ENCODE results near the gene PPP2R2C.

Gene PPP2R2C

DNA sequence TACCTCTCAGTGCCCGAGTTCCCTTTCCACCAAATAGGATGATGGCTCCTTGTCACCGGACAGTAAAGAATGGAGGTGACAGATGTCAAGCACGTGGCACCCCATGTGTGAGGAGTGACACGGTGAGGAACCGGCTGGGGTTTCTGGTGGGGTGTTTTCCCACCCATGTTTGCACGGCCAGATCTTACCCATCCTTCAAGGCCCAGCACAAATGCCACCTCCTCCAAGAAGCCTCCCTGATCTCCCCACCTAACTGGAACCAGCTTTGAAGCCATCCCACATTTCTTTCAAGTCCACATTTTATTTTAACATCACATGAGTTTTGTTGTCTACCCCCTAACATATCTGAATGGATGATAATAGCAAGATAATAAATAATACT lies 139.8 kb downstream of the PPP2R2C start:
- no peak for DNase-seq
- intact Hi-C loops (cut with DNase I), result no loop called here

DNA sequence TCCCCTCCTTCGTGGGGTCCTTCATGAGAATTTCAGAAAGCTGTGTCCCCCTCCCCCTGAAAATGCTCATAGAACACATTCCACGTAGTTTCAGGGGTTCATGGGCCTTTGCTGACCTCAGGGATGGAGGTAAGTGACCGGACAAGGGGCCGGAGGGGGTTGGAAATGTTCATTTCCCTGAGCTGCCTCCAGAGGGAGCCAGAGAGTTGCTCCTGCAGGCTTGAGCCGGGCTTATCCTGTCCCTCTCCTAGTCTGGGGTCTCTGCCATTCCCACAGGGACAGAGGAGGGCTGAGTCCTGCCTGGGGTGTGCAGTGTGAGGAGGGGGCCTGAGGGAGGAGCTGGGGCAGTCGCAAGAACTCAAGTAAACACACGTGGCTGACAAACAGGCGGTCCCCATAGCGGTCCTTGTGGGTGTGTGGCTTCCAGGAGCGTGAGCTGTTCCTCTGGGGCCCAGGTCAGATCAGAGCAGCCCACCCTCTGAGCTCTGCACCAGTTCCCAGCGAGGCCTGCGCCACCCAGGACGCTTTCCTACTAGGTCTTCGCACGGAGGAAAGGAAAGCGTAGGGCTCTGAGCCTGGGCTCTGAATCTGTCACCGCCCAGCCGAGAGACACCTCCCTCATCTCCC lies 140.3 kb downstream of the PPP2R2C start:
- peak in 20 of 42 donors; percentile 38 to 77 (median 53) for DNase-seq
- intact Hi-C loops (cut with DNase I), result no loop called here

DNA sequence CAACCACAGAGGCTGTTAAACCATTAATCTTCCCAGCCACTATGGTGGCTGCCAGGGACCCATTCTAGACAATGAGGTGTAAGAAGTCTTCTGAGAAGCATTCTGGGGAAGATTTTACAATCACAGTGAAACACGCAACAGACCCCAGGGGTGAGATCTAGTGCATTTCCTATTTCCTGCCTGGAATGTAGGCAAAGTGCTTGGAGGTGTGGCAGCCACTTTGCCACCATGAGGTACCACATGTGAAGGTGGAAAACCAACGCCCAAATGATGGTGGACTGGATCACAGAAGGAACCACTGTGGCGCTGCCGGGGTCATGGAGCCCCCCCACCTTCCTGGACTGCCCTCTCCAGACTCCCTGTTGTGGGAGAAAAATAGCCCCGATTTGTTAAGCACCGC lies 140.9 kb downstream of the PPP2R2C start:
- intact Hi-C loops (cut with DNase I), result no loop called here

DNA sequence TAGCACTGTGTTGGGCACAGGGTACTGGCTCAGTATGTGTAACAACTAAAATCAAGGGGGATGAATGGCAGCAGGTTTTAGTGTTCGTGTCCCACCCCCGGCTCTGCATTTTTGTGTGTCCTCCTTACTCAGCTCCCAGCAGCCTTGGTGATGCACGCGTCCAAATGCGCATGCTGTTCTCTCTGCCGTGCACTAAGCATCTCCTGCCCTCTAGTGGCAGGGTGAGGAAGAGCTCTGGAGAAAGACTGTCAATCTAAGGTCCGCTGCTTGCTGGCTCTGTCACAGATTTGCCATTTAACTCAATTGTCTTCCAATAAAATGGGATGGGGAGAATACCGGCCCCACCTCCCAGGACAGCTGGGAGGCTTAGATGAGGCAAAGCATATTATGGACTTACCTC lies 141.4 kb downstream of the PPP2R2C start:
- intact Hi-C loops (cut with DNase I), result no loop called here
- peak in 35 of 42 donors; percentile 33 to 79 (median 55) for DNase-seq

More for the DNA sequence above, 140.9 kb downstream of the PPP2R2C start:
- no peak for DNase-seq

DNA sequence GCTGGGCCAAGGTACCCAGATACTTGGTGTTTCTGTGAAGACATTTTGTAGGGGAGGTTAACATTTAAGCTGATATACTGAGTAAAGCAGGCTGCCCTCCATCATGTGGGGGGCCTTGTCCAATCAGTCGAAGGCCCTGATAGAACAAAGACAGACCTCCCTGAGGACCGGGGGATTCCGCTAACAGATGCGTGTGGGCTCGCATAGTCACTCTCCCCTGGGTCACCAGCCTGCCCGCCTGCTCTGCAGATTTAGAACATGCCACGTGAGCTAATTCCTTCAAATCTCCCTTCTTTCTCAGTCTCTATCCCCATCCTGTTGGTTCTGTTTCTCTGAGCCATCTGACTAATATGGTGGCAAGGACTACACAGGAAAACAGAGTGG lies 142.0 kb downstream of the PPP2R2C start:
- intact Hi-C loops (cut with DNase I), result no loop called here

DNA sequence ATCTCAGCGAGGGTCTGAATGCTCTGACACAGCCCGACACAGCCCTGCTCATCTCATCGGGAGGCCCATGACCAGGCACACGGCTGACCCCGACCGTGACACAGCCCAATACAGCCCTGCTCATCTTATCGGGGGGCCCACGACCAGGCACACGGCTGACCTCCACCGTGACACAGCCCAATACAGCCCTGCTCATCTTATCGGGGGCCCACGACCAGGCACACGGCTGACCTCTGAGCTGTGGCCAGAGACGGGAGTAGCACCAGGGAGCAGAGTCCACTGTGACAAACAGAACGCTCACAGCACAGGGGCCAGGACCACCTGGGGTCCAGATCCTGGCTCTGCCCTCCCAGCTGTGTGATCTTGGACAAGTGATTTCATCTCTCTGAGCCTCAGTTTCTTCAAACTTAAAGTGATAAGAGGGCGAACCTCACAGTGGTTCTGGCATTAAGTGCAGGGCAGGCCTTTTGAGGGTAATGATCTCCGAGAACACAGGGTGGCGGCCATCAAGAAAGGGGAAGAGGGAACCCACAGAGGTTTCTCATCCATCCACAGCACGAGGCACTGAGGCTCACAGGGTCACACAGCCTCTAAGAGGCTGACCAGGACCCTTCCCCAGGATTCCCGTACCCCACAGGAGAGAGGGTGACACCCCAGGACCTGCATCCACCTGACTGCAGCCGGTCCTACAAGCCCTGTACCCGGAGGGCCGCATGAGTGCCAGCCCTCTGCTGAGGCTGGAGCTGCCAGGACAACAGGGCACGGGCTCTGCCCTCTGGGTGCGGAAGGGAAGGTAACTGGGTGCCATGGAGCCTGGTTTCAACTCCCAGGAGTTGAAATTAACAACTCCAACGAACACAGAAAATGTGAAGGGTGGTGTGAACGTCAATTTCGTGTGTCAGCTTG lies 142.7 kb downstream of the PPP2R2C start:
- intact Hi-C loops (cut with DNase I), result loop anchor here (2.0 to 5.0 kb wide), 2 partner anchors 81 to 332 kb away; no protein-coding TSS in a partner anchor
- DNase-seq, result no peak

More for the DNA sequence above, 142.0 kb downstream of the PPP2R2C start:
- DNase-seq, result no peak

DNA sequence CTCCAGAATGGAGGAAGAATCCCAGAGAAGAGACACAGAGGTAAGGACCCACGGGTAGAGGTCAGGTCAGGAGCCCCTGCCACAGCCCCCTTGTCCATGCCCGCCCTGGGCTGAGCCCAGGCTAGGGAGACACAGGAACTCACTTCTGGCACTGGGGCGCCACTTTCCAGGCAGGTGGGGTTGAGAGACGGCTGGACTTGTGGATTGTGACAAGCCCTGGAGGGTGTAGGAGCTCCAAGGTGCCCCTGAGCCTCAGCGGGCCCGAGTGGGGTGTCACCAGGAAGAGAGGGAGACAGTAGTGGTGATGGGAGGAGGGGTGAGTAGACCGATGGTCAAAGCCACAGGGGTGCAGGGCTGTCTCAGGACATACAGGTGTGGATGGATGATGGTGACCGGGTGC lies 143.9 kb downstream of the PPP2R2C start:
- intact Hi-C loops (cut with DNase I), result loop anchor here (2.0 to 5.0 kb wide), 2 partner anchors 80 to 331 kb away; no protein-coding TSS in a partner anchor
- no peak for DNase-seq

DNA sequence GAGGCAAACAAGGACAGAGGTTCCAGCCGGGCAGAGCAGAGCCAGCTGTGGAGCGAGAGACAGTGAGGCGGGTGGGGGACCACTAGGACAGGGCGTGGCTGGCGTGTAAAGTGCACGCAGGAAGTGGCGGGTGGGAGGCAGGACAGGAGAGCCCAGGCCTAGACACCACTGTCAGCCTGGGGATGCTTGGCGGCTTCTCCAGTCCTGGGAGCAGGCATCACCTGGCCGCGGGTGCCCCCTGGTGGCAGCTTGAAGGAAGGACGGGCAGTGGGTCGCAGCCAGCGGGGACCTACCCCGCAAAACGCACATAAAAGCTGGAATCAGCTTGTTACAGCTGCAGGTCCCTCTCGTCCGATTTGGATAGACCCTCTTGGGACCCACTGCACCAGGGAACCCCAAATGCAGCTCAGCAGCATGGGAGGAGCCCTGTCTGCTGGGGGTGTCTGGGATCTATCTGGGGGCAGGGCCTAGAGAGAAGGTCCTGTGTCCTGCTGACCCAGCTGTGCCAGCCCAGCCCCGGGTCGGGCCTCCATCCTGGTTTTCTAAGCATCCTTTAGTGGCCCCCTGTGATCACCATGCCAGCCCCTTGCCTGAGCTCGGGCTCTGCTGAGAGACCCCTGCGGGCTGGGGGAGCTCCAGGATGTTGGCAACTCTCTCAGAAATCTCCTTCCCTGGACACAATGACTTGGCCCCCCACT lies 145.0 kb downstream of the PPP2R2C start:
- peak; percentile 73 to 96 (median 88) for DNase-seq
- intact Hi-C loops (cut with DNase I), result loop anchor here (5.0 kb wide), 1 partner anchor 330 kb away; no protein-coding TSS in a partner anchor

DNA sequence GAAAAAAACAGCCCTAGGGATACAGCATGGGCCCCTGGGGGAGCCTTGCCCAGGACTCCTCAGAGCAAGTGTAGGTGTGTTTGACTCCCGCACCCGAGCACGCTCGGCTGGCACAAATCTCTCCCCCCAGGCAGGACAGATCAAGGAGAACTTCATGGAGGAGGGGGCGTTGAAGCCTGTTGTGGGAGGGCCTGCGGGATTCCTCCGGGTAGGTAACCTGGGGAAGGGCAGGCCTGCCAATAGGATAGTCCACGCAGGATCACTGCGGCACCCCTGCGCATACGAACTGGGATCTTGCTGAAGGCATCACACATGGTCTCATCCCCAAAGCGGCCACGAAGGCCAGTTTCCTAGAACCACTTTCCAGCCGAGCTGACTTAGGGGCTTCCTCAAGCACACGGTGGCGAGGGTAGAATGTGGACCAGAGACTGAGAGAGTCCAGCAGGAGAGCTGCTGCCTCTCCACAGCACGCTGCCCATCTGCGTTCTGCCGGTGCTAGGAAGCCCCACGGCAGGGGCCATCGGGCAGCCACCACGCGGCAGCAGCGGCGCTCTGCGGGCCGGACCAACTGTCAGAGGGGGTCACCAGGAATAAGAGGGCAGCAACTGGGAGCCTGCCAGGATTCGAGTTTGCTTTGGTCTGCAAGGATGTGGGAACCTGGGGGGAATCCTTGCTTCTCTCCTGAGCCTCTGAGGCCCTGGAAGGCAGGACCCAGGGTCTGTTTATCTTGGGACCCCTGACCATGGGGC lies 145.9 kb downstream of the PPP2R2C start:
- no peak for DNase-seq
- intact Hi-C loops (cut with DNase I), result loop anchor here (5.0 kb wide), 1 partner anchor 329 kb away; no protein-coding TSS in a partner anchor

DNA sequence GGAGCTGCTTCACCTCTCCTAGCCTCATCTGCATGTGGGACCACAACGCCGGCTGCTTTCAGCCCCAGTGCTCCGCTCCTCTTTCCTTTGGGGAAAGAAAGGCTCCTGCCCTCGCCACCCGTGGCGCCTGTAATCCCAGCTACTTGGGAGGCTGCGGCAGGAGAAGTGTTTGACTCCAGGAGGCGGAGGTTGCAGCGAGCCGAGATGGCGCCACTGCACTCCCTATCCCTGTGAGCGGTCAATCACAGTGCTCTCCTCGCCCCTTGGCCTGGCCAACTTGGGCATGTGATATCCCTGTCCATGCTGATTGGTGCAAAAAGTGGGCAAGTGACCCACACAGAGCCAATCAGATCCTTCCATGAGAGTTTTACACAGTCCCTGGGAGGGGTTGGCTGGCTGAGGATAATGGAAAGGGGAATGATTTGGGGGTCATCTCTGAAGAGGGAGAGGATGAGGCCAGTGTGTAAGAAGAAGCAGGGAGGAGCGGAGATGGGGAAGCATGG lies 146.6 kb downstream of the PPP2R2C start:
- intact Hi-C loops (cut with DNase I), result loop anchor here (5.0 kb wide), 1 partner anchor 329 kb away; no protein-coding TSS in a partner anchor
- DNase-seq, result peak in 1 of 42 donors; percentile 53

DNA sequence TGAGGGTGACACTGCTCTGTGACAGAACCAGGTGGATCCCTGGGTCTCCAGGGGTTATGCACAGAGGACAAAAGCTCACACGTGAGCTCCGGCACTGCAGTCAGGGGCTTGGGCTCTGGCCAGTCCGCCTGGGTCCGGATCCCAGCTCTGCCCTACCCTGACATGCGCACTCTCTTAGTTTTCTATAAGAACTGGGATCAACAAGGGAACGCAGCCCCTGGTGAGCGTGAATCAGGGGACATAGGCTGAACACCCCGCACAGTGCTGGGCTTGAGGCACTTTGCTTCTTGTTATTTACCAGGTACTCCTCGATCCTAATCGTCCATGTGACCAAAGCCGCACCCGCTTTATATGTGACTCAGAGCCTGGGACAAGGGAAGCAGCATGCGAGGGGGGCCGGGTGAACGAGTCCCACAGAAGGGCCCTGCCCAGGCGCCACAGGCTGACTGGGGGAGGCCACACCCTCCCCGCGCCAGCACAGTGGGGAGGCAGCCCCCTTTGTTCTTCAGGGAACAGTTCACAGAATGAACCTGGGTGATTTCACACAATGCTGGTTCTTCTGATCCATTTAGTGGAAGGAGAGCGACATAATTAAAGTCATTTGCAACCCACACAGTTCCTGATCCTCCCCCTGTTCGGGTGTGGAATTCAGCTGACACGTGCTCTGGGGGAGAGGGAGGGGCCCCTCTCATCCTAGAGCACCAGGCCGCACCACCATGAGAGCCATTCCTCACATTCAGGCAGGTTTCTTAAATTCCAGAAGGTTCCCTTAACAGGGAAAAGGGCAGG lies 147.2 kb downstream of the PPP2R2C start:
- peak; percentile 52 to 95 (median 82) for DNase-seq
- intact Hi-C loops (cut with DNase I), result loop anchor here (5.0 kb wide), 1 partner anchor 328 kb away; no protein-coding TSS in a partner anchor

DNA sequence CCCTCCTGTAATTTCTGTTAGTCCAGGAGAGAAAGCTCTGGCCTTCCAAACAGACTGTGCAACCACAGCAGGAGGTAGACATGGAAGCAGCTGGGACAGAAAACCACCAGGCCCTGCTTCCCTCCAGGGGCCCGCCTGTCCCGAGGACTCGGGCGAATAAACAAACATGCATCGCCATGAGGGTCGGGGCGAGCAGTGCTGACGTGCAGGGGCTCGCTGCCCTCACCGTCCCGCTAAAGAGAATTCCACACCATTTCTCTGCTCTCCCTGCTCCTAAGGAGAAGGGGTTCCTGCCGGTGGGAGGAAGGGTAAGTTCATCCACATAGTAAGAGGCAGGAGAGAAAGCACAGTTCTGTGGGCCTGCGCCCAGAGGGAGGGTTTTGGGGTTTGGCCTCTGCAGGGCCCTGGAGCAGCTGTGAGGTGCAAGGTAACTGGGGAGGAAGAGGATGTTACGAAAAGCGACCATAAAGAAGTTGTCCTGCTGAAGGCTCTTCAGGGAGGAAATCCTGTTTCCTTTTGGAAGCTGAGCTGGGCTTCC lies 147.9 kb downstream of the PPP2R2C start:
- no peak for DNase-seq
- intact Hi-C loops (cut with DNase I), result no loop called here

DNA sequence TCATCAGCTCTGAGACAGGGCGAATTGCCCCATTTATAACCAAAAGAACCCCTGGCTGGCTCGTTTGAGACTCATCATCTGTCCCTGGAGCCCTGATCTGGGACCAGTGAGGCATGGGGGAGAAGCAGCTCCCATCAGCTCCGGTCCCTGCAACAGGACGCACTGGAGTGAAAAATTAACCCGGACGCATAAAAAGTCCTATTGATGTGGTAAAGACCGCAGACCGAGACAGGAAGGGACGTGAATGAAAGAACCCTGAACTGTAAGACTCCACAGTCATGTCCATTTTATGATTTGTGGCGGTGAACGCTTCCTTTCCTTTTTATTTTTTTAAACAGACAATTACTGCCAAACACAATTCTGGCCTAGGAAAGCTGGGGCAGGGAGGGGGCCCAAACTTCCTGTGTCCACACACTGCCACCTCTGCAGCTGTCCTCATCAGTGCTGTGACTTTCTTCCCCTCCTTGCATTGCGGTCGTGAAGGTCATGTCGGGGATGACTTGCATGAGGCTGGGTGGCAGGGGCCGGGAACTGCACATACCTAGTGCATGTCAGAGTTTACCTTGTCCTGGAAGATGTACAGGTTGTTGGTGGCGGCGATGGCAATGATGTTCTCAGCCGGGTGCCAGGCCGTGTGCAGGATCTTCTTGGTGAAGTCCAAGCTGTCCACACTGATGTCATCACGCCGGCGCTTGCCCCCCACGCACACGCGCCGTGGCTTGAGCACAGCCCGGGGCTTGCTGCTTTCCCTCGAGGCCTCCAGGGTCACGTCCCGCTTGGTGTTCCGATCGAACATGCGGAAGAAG lies 149.4 kb downstream of the PPP2R2C start:
- intact Hi-C loops (cut with DNase I), result no loop called here
- DNase-seq, result no peak

DNA sequence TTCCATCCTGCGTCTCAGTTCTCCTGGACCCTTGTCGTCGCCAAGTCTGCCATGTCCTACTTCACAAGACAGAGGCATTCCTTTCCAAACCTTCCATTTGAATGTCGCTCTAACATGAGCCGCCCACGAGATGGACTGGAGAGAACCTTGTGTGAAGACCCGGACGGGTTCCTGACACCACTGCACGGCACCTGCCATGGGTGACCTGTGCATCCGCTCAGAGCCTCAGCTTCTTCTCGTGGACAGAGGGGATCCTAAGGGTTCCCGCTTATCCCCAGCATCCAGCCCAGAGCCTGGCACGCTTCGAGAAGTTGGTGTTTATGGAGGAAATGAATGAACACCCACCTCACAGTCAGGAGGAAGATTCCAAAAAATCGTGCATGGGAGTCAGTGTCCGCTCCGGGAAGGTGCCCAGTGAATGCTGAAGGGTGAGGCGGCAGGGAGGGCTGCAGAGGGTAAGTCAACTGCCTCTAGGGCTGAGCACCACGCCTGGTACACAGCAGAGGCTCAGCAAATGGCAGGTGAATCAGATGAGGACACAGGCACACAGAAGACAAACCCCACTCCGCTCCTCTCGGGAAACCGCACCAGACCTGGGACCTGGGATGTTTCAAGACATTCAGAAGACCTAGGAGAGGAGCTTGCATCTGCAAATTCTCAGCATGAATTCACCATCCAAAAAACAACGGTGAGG lies 150.2 kb downstream of the PPP2R2C start:
- intact Hi-C loops (cut with DNase I), result no loop called here
- DNase-seq, result no peak

DNA sequence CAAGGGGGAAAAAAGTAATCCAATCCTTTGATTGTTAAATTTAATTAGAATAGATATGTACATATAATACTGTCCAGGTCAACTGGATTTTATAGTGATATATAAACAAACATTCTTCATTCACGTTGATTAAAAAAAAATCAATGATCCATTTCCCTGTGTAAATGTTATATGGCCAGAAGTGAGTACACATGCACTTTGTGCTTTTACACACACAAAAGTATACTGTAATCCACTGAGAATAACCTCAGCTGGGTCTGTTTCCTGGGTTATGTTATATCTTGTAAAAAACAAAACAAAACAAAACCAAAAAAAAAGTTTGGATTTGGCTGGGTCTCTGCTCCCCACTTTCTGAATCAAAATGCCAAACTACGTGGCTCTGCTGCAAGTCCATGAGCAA lies 151.1 kb downstream of the PPP2R2C start:
- intact Hi-C loops (cut with DNase I), result no loop called here
- DNase-seq, result no peak

DNA sequence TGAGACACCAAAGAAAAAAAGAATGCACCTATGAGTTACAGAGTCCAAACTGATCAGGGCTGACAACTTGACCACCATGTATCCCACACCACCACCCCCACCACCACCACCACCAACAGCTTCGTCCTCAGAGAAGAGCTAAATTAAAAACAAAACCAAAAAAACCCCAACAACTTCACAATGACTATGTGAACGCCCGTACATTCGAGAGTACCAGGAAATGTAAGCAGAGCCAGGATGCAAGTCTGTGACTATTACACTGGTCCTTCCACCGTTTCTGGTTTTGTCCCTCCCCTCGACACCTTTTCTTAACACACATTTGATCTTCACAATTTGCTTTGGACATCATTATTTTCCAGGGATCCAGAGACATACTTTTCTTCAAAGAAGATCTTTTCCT lies 151.8 kb downstream of the PPP2R2C start:
- intact Hi-C loops (cut with DNase I), result no loop called here
- no peak for DNase-seq

Measured in head of caudate nucleus (tissue), 42 donors.